IPS DF 4.7 (cell line): ENCODE results near the gene KCNV2.

Experiments
- DNase-seq: peaks from one replicate; pipeline ENCODE4 v3.0.0-alpha.2; 2013; ENCODE audit warnings: low spot score; ENCODE audit errors: extremely low read depth

The KCNV2 gene

DNA sequence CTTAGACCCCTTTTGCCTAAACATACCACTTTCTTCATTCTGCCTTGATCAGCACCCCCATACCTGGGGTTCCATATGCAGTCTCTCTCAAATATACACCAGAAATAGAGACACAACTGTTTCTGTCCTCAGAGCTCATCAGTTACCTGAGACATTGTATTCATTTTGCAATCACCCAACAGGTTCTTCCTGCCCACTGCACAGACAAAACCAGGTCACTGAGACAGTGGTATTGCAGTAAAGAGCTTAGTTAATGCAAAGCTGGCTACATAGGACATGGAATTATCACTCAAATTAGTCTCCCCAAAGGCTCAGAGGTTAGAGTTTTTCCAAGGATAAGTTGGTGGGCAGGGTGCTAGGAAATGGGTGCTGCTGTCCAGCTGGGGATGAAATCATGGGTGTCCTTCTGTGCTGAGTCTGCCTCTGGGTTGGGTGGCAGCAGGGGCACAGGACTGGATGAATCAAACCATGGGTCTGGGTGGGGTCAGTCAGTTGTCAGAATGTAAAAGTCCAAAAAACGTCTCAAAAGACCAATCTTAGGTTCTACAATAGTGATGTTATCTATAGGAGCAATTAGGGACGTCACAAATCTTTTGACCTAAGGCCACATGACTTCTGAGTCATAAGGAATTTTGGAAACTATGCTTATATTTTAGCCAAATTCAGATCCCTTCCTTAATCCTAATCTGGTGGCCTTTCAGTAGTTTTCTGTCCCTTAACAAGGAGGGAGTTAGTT is 41.0 kb downstream of the KCNV2 start:
- no peak for DNase-seq

DNA sequence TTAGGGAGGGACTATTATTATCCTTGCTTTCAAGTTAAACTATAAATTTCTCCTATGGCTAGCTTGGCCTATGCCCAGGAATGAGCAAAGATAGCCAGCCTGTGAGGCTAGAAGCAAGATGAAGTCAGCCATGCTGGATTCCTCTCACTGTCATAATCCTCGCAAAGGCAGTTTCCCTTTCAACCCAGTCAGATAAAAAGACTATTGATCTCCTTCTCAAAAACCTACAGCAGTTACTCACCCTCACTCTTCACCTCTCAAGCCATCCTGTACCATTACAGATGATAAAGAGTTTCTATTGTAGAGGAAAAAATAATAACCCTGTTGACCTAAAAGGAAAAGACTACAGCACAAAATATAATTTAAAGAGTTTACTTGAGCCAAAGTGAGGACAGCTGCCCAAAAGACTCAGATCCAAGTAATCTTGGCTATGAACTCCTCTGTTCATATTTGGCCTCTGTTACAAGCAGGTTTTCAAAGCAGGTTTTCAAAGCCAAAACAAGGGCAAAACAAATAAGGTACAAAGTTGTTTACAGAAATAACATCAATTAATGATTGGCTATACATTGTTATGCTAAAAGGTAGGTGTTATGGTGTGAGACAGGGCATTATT is 41.7 kb downstream of the KCNV2 start:
- no peak for DNase-seq

DNA sequence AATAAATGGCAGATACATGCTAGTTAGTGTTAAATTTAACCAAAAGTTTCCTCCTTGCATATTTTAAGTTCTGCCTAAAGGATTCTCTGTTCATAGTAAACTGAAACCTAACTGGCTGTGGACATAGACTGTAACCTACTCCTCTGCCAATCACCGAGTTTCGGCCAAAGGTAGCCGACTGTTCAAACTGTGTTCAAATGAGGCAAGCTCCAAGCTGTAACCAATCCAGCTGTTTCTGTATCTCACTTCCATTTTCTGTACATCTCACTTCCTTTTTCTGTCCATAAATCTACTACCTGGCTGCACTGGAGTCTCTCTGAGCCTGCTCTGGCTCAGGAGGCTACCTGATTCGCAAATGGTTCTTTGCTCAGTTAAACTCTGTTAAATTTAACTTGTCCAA is 44.1 kb downstream of the KCNV2 start:
- no peak for DNase-seq

DNA sequence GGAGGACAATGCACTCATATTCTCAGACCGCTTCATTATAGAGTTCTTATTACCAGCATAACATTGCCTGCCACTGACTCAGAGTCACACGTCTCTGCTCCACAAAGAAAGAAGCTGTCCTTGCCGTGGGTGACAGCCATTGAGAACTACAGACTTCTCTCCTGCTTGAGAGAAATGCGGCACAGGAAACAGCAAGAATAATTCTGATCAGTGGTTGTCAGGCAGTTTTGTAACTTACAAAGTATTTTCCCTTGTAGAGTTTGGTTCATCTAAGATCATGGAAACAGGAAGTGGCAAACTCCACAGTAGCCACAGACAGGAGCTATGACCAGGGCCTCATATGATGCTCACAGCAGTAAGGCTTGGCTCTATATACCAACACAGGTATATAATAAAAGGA is 47.0 kb downstream of the KCNV2 start:
- no peak for DNase-seq

DNA sequence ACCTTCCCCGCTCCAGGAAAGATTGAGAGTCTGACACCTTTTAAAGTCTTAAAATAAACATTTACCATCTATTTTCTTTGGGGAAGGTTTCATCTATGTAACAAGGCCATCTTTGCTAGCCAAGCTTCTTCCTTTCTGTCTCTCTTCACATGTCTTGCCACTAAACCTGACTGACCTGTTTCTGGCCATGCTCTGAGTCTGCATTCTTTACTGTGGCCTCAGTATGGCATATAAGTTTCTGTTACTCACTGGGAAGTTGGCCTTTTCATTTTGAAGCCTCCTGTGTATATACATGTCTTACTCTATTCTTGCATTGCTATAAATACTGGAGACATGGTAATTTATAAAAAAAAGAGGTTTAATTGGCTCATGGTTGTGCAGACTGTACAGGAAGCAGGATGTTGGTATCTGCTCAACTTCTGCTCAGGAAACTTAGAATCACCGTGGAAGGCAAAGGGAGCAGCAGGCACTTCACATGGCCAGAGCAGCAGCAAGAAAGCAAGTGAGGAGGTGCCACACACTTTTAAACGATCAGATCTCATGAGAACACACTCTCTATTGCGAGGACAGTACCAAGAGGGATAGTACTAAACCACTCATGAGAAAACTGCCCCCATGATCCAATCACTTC is 48.1 kb downstream of the KCNV2 start:
- DNase-seq, result peak; percentile 19

DNA sequence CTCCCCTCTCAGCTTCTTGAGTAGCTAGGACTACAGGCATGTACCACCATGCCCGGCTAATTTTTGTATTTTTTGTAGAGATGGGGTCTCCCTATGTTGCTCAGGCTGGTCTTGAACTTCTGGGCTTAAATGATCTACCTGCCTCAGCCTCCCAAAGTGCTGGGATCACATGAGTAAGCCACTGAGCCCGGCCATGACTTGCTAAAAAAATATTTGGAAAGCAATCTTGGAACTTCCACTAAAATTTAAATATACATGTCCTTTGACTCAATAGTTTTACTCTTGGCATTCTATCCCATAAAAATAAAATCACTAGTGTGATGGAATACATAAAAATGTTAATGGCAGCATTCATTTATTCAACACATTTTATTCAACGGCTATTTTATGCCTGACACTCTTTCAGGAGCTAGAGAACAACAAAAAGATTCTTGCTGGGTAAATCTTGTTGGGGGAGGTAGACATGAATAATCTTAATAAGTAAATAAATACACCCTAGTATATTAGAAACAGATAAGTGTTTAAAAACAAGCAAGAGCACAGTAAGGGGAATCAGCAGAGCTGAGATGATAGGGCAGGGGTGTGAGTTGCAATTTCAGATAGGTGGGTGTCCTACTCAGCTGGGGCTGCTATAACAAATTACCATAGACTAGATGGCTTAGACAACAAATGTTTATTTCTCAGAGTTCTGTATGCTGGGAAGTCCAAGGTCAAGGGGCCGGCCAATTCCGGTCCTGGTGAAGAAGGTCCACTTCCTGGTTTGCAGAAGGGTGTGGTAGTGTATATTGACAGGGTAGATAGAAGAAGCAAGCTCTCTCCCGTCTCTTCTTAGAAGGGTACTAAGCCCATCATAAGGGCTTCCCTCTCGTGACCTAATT is 50.7 kb downstream of the KCNV2 start:
- DNase-seq, result no peak

DNA sequence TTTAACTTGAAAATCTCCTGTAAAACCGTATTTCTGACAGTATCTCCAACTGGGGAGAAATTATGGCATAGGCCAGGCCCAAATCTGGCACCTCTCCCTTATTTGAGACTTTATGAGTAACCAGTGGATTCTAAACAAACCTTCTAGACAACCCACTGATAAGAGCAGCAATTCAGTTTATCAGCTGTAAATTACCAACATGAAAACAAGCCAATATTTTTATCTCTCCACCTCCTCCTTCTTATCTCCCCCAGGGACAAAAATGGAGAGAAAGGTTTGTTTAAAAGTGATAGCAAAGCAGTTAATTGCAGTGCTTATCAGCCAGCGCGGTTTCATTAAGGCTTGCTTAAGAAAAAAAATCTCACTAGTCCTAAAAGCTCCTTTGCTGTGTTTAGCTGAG is 53.8 kb downstream of the KCNV2 start:
- no peak for DNase-seq

DNA sequence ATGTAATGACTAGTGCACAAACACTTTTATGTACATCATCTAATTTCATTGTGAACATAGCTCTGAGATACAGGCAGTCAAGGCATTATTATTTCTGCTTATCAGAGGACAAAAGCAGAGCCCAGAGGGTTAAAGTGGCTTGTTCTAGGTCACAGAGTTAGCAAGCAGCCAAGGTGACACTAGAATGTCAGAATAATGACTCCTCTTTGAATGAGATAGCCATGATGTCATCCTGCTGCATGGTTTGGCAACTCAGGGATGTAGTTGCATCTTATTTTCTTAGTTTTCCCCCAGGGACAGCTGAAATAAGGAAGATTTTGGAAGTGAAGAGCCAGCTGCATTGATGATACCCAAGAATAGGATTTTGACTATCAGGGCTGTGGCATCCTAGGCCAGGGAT is 54.4 kb downstream of the KCNV2 start:
- no peak for DNase-seq

DNA sequence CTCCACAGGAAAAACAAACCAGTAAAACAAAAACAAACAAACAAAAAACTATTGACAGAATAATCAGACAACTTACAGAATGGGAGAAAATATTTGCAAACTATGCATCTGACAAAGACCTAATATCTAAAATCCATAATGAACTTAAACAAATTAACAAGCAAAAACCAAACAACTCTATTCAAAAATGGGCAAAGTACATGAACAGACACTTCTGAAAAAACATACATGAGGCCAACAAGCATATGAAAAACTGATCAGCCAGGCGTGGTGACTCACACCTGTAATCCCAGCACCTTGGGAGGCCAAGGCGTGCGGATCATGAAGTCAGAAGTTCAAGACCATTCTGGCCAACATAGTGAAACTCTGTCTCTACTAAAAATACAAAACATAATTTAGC is 60.1 kb downstream of the KCNV2 start:
- DNase-seq, result no peak

DNA sequence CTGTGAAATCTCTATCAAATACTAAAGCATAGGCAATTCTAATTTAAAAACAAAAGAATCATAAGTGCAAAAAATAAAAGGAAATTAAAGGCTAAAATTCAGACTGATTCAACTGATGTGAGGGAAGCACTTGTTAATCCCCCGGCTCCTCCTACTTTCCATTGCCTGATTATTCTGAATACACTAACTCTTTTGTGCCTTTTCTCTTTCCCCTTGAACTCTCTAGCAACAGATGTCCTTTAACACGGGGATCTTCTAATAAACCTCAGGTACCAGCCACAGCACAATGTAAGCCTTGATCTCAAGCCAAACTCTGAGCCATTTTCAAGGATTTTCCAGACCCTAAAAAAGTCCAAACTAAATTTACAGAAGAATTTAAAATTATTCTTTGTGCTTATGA is 61.5 kb downstream of the KCNV2 start:
- DNase-seq, result no peak
